Posterior vena cava (tissue), 2 donors: ENCODE results near the gene GAB4. TPM values are rescaled to one million over a fixed set of nuclear protein-coding genes. Genes with fewer than 3 reads are reported as not detected.

Experiments
- DNase-seq: peaks from one replicate; pipeline ENCODE4 v3.0.0-alpha.2; 2020; ENCODE audit warnings: low spot score
- intact Hi-C, 2 donors: fragments of 100-400 bp; cut with DNase I; formaldehyde crosslinking; loops; one replicate each; pipeline versions ENCODE4 v1.14.1 to v1.14.2; 2022 to 2023
- total RNA-seq, 2 donors: library from RNA; stranded (reverse); fragmentation: NEBNext Ultra II Directional; extraction: Animal tissue kit (Norgen Biotek cat#: 25700); gene quantifications; one replicate each; pipeline ENCODE4 v1.2.1, GENCODE V29; 2021
- donor health status: DM: yes; HTN: yes; CAD: no.
- donor health status: DM: yes; HTN: yes; CAD: no.

The GAB4 gene
- total RNA-seq, 2 donors from 2014 or later: not detected

- no peak for DNase-seq
- intact Hi-C loops: no loop called here
Measured at GRCh38 chr22:17007257-17007656, 765 bp downstream of the GAB4 start.

- DNase-seq: no peak
- intact Hi-C loops: no loop called here
Measured at GRCh38 chr22:16989915-16990314, 18.1 kb downstream of the GAB4 start.

GRCh38 chr22:16988257-16988656, 19.8 kb downstream of the GAB4 start:
- intact Hi-C loops: no loop called here
- DNase-seq: no peak

- intact Hi-C loops: no loop called here
- no peak for DNase-seq
Measured at GRCh38 chr22:16987822-16988221, 20.2 kb downstream of the GAB4 start.

GRCh38 chr22:16975155-16975885, 32.7 kb downstream of the GAB4 start:
- DNase-seq: no peak
- intact Hi-C loops: no loop called here

GRCh38 chr22:16974298-16975084, 33.5 kb downstream of the GAB4 start:
- intact Hi-C loops: no loop called here
- DNase-seq: no peak

GRCh38 chr22:16973591-16974297, 34.3 kb downstream of the GAB4 start:
- DNase-seq: no peak
- intact Hi-C loops: no loop called here

- intact Hi-C loops: no loop called here
- DNase-seq: no peak
Measured at GRCh38 chr22:16972311-16972710, 35.7 kb downstream of the GAB4 start.

GRCh38 chr22:16970446-16970845, 37.6 kb downstream of the GAB4 start:
- no peak for DNase-seq
- intact Hi-C loops: no loop called here

- DNase-seq: no peak
- intact Hi-C loops: no loop called here
Measured at GRCh38 chr22:16969508-16970327, 38.3 kb downstream of the GAB4 start.

GRCh38 chr22:16968218-16968595, 39.8 kb downstream of the GAB4 start:
- intact Hi-C loops: no loop called here
- DNase-seq: no peak

- intact Hi-C loops: no loop called here
- no peak for DNase-seq
Measured at GRCh38 chr22:16967453-16968217, 40.4 kb downstream of the GAB4 start.

GRCh38 chr22:16966251-16966650, 41.8 kb downstream of the GAB4 start:
- no peak for DNase-seq
- intact Hi-C loops: no loop called here

- intact Hi-C loops: no loop called here
- DNase-seq: no peak
Measured at GRCh38 chr22:16965560-16965959, 42.5 kb downstream of the GAB4 start.

- intact Hi-C loops: no loop called here
- no peak for DNase-seq
Measured at GRCh38 chr22:16965083-16965482, 42.9 kb downstream of the GAB4 start.

GRCh38 chr22:16964366-16964765, 43.7 kb downstream of the GAB4 start:
- intact Hi-C loops: no loop called here
- no peak for DNase-seq

GRCh38 chr22:16963189-16963945, 44.7 kb downstream of the GAB4 start:
- intact Hi-C loops: no loop called here
- DNase-seq: no peak

GRCh38 chr22:16962501-16962900, 45.5 kb downstream of the GAB4 start:
- DNase-seq: no peak
- intact Hi-C loops: no loop called here
